Neural progenitor cell (in vitro differentiated cells): ENCODE data around the gene KIF26A.

Source experiments
- EZH2phosphoT487 ChIP-seq: fragments of 200-600 bp; sonication (generic); IDR thresholded peaks from 2 replicates; pipeline ENCODE4 v1.6.1; 2017; ENCODE audit warnings: antibody characterized with exemption
- TF ChIP-seq, protein P1 (sequence below): fragments of 200-600 bp; sonication (generic); IDR thresholded peaks from 2 replicates; pipeline ENCODE4 v1.5.1; 2017; ENCODE audit warnings: antibody characterized with exemption, mild to moderate bottlenecking

DNA sequence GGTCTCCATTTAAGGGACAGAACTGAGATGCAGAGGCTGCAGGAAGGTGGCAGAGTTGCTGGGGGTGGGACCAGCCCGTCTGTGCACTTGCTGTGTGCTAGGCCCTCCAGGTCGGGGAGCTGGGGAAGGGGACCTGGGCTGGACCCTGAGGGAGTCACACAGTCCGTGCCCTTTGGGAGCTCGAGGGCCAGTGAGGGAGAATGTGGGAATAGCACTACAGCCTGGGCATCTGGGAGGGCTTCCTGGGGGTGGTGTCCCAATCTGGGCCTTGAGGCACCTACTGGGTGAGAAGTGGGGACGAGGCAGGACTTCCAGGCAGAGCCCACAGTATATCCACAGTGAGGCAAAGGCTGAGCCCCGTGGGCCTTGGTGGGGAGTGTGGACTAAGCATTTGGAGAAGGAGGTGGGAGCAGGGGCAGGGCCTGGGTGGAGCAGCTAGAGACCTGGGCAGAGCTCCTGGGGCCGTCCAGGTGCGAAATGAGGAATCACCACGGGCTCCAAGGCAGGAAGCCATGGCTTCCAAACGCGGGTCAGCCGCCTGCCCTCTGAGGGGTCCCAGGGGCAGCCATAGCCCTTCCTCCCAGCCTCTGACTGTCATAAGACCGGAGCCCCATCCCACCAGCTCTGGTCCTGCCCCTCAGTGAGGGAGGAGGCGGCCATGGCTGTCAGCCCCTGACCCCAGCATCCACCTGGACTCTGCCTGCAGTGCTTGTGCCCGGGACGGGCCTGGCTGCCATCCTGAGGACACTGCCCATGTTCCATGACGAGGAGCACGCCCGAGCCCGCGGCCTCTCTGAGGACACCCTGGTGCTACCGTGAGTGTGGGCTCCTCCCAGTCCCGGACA is 46.2 kb upstream of the KIF26A start:
- TF ChIP-seq, protein P1, sequence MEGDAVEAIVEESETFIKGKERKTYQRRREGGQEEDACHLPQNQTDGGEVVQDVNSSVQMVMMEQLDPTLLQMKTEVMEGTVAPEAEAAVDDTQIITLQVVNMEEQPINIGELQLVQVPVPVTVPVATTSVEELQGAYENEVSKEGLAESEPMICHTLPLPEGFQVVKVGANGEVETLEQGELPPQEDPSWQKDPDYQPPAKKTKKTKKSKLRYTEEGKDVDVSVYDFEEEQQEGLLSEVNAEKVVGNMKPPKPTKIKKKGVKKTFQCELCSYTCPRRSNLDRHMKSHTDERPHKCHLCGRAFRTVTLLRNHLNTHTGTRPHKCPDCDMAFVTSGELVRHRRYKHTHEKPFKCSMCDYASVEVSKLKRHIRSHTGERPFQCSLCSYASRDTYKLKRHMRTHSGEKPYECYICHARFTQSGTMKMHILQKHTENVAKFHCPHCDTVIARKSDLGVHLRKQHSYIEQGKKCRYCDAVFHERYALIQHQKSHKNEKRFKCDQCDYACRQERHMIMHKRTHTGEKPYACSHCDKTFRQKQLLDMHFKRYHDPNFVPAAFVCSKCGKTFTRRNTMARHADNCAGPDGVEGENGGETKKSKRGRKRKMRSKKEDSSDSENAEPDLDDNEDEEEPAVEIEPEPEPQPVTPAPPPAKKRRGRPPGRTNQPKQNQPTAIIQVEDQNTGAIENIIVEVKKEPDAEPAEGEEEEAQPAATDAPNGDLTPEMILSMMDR: no peak
- TF ChIP-seq EZH2phosphoT487: no peak
